Glomerular endothelial cell (primary cell): Measurements from ENCODE around the gene PPP2R3B. TPM values are rescaled to one million over a fixed set of nuclear protein-coding genes. Genes with fewer than 3 reads are reported as not detected.
"Not testable (repeated sequence)": the region's sequence is repeated elsewhere in the genome, so short reads cannot be mapped to it uniquely, and the experiment has no call there.

Experiments used
- DNase-seq: peaks from one replicate; pipeline ENCODE4 v3.0.0-alpha.2; 2011; ENCODE audit warnings: low read depth, low spot score; ENCODE audit errors: extremely low read depth
- total RNA-seq: library from RNA; depleted of rRNA; stranded (reverse); fragments of >200 nt; gene quantifications from 2 replicates; pipeline ENCODE4 v1.2.3, GENCODE V29; 2015

The PPP2R3B gene
- total RNA-seq, 1 donor from 2014 or later: 20.3 TPM

DNA sequence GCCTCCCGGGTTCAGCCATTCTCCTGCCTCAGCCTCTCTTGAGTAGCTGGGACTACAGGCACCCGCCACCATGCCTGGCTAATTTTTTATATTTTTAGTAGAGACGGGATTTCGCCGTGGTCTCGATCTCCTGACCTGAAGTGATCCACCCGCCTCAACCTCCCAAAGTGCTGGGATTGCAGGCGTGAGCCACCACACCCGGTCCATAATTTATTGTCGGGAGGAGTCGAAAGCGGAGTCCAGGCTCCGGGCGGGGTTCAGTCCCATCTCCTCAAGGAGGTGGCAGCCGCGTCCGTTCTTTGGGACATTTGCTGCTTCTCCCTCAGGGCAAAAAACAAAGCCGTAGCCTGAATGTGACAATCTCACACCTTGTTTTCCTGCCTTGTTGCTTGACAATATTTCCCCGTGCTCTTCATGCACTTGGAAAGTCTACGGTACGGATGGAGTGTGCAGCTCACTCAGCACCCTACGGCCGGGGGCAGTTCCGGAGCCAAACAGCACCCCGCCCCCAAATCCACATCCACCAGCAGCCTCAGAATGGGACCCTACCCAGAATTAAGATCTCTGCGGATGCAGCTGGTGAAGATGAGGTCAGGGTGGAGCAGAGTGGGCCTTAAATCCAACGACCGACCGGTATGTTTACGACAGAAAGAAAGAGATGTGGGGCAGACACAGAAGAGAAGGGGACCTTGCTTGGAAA lies 77.7 kb downstream of the PPP2R3B start:
- DNase-seq: no peak

DNA sequence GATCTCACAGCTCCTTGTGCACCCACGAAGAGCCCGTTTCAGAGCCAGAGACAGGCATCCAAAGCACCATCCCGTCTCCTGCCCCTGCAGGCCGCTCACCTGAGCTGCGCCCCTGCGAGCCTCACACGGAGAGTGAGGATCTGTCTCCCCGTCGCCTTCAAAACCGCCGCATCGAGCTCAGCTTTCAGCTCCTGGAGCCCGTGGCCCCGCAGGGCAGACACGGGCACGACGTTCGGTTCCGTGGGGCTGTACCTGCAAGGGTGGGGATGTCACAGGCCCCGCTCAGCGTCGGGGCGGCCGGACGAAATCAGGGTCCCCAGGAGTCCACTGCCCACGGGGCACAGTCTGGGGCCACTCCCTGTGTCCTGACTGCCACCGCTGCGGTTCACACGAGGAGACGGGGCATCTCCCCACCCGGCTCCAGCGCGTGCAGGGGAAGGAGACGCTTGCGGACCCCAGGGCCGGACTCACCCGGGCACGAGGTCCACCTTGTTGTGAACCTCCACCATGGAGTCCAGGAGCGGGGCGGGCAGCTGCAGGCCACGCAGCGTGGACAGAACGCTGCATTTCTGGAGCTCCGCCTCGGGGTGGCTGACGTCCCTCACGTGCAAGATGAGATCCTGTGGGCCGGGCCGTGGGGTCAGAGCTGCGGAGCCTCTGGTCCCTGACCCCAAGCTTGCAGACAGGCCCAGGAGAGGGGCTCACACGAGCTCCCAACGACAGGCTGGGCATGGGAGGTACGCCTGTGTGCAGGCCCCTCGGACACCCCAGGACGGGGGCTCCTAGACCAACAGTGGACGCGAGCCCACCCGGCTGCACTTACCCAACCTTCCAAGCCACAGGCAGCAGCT lies 79.2 kb downstream of the PPP2R3B start:
- no peak for DNase-seq

DNA sequence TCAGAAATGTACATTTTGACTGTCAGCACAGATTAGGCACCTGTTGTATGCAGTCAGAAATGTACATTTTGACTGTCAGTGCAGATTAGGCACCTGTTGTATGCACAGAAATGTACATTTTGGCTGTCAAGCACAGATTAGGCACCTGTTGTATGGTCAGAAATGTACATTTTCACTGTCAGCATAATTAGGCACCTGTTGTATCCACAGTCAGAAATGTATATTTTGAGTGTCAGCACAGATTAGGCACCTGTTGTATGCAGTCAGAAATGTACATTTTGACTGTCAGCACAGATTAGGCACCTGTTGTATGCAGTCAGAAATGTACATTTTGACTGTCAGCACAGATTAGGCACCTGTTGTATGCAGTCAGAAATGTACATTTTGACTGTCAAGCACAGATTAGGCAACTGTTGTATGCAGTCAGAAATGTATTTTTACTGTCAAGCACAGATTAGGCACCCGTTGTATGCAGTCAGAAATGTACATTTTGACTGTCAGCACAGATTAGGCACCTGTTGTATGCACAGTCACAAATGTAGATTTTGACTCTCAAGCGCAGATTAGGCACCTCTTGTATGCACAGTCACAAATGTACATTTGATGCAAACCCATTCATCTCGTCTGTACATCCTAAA lies 80.0 kb downstream of the PPP2R3B start:
- DNase-seq: not testable (repeated sequence)

DNA sequence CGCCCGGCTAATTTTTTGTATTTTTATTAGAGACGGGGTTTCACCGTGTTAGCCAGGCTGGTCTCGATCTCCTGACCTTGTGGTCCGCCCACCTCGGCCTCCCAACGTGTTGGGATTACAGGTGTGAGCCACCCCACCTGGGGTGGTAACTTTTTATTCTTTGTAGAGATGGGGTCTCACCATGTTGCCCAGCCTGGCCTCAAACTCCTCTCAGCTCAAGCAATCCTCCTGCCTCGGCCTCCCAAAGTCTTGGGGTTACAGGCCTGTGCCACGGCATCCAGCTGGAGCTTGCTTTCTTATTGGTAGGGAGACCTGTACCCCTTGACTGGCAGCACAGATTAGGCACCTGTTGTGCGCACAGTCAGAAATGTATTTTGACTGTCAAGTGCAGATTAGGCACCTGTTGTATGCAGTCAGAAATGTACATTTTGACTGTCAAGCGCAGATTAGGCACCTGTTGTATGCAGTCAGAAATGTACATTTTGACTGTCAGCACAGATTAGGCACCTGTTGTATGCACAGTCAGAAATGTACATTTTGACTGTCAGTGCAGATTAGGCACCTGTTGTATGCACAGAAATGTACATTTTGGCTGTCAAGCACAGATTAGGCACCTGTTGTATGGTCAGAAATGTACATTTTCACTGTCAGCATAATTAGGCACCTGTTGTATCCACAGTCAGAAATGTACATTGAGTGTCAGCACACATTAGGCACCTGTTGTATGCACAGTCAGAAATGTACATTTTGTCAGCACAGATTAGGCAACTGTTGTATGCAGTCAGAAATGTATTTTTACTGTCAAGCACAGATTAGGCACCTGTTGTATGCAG lies 80.7 kb downstream of the PPP2R3B start:
- not testable (repeated sequence) for DNase-seq

DNA sequence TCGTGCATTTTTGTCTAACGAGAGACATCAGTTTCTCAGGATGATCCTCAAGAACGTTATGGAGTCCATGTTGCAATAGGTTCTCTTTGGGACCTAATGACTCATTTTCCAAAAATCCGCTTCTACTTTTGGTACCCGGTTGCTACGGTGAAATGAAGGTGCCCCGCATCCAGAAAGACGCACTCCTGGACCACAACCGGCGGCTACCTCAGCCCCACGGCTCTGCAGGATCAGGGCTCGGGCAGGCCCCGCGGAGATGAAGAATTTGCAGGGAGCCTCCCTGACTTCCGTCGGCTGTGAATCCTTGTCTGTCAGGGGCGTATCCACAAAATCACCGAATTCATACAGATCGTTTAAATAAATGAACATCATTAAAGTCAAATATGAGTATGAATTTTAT lies 83.7 kb downstream of the PPP2R3B start:
- no peak for DNase-seq

DNA sequence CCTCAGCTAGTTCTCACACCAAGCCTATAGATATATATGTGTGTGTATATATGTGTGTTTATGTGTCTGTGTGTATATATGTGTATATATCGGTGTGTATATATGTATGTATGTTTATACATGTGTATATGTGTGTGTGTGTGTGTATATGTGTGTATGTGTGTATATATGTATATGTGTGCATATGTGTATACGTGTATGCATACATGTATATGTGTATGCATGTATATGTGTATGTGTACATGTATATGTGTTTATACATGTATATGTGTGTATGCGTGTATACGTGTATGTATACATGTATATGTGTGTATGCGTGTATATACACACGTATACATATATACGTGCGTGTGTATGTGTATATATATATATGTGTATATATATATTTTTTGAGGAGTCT lies 86.4 kb downstream of the PPP2R3B start:
- no peak for DNase-seq

DNA sequence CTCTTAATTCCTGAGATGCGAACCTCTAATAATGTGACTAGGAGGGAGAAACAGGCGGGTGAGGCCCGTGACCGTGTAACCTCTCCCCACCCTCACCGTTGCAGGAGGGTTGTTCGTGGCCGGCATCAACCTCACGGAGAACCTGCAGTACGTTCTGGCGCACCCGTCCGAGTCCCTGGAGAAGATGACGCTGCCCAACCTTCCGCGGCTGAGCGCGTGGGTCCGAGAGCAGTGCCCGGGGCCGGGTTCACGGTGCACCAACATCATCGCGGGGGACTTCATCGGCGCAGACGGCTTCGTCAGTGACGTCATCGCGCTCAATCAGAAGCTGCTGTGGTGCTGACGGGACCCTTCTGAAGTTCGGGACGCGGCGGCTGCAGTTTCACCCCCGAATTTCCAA lies 87.7 kb downstream of the PPP2R3B start:
- no peak for DNase-seq

DNA sequence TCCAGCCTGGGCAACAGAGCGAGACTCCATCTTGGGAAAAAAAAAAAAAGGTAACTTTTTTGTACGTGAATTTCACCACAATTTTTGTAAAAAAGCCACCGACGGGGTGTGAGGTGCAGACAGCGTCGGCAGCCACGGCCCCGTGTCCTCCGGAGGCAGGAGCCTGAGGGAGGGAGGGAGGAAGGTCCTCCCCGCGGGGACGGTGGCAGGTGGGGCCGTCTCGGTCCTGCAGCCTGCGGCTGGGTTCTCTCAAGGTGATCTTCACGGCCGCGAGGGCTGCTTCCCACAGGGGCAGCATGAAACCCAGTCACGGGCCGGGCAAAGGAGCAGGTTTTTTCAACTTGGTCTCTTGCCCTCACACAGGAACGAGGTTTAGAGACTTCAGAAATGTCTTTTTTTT lies 91.6 kb downstream of the PPP2R3B start:
- no peak for DNase-seq

DNA sequence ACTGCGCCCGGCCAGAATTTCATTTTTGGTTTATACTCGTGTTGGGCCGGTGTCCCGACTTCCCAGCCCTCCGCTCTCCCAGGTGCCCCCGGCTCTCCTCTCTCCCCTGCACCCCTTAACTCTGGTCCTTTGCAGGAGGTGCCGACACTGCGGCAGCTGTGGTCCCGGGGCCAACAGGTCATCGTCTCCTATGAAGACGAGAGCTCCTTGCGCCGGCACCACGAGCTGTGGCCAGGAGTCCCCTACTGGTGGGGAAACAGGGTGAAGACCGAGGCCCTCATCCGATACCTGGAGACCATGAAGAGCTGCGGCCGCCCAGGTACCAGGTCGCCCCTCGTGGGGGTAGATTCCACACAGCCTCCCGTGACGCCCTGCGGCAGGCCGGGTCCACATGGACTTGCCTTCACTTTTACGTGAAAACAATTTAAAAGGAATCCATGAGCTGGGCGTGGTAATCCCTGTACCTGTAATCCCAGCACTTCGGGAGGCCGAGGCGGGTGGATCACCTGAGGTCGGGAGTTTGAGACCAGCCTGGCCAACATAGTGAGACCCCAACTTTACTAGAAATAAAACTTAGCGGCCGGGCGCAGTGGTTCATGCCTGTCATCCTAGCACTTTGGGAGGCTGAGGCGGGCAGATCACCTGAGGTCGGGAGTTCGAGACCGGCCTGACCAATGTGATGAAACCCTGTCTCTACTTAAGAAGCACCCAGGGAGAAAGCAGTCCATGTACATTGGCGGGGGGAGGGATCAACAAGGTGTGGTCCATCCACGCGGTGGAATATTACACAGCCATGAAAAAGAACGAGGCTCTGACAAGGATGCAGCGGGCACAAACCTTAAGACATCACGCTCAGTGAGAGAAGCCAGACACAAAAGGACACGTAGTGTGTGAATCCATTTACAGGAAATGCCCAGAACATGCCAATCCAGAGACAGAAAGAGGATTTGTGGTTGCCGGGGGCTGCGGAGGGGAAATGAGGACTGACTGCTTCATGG lies 93.5 kb downstream of the PPP2R3B start:
- DNase-seq: no peak

DNA sequence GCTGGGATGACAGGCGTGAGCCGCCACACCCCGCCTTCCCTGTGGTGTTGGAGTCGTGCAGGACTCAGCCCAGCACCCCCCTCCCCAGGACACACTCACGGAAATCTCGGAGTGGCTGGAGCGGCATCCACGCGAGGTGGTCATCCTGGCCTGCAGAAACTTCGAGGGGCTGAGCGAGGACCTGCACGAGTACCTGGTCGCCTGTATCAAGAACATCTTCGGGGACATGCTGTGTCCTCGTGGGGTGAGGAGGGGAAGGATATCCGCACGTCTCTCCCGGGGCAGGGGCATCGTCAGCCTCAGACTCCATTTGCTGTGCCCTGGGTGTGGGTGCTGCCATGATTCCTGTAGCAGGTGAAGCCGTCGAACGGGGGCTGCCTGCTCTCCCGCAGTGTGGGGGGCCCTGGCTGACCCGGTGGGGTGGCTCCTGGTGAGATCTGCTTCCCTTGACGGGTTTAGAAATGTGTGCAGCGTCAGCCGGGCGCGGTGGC lies 95.3 kb downstream of the PPP2R3B start:
- DNase-seq: no peak

DNA sequence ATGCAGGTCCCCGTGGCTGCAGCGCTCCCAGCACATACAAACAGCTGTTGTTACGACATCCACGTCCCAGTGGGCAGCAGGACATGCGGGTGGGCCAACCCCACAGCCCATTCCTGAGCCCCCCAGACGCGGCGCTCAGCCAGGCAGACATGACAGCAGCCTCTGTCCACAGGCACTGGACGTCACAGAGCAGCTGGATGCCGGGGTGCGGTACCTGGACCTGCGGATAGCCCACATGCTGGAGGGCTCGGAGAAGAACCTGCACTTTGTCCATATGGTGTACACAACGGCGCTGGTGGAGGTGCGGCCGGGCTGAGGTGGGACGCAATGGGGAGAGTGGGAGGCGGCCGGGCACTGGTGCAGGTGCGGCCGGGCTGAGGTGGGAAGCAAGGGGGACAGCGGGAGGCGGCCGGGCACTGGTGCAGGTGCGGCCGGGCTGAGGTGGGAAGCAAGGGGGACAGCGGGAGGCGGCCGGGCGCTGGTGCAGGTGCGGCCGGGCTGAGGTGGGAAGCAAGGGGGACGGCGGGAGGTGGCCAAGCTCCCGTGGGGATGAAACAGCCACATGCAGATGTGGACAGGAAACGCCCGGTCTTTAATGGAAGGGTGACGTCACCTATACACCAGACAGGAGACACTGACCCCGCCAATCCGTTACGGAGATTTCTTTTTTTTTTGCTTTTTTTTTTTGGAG lies 96.1 kb downstream of the PPP2R3B start:
- no peak for DNase-seq

DNA sequence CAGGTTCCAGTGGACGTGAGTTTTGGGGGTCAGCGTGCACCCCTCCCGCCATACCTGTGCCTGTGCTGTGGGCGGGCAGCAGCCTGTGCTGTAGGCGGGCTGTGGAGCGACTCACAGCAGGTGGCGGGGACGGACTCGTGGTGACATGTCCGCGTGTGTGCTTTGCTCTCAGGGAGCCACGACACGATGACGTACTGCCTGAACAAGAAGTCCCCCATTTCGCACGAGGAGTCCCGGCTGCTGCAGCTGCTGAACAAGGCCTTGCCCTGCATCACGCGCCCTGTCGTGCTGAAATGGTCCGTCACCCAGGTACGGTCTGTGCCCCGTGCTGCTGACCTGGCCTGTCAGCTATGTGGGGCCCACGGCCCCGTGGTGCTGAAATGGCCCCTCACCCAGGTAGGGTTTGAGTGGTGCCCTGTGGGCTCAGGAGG lies 98.1 kb downstream of the PPP2R3B start:
- DNase-seq: no peak

DNA sequence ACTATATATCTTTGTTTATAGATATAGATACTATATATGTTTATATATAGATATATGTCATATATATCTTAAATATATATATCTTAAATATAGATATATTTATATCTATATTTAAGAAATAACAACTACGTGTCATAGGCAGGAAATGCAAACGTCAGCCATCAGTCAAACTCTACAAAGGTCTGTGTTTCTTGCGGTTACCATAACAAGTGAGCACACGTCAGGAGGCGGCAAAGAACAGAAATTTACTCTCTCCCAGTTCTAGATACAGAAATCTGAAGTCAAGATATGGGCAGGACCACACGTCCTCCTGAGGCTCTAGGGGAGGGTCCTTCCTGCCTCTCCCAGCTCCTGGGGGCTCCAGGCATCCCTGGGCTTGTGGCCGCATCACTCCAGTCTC lies 99.0 kb downstream of the PPP2R3B start:
- no peak for DNase-seq

DNA sequence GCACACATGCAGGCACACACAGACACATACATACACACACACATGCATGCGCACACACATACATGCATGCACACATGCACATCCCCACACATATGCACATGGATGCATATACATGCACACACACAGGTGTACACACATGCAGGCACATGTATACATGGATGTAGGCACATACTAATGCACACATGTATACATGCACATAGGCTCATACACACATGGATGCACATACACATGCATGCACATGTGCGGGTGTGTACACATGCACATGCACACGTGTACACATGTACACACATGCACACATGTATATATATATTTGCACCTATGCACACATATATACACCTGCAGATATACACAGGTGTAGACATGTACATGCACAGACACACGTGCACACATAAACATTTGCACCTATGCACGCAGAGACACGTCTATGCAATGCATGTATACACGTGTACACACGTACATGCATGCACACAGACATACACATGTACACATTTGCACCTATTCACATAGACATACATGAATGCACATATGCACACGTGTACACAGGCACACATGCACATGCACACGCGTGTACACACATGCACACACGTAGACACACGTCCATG lies 101.5 kb downstream of the PPP2R3B start:
- DNase-seq: no peak
